Measurements from ENCODE around the gene GRIK2. TPM values are rescaled to one million over a fixed set of nuclear protein-coding genes. Genes with fewer than 3 reads are reported as not detected.

The GRIK2 gene
- total RNA-seq, 2 donors from 2014 or later = 1.00 to 4.5 TPM

DNA sequence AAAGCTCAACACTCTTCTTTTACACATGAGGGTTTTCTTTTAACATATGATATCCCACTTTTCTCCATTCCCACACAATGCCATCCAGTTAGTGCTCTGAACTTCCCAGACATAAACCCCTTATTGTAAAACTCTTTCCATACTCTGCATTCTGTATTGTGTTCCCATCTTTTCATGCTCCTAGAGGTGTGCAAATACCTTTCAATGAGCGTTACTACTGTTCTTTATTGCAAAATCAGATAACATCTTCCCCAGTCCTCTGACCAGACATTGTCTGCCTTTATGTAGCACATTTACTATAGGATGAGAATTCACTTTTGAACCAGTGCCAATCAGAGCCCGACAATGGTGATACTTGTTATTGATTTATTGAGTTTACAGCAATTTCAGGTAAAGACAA lies 296.2 kb downstream of the GRIK2 start:
- Mint-ChIP-seq H3K36me3 (ENCODE audit: low read depth) (no peaks in the 10 kb centered on the region), H3K9me3 (no peaks in the 10 kb centered on the region), H3K4me3 (no peak overlapping the region), H3K27me3 (ENCODE audit: insufficient read depth) (no peaks in the 10 kb centered on the region), H3K27ac (no peak overlapping the region), H3K4me1 (no peaks in the 10 kb centered on the region)
- Histone ChIP-seq H3K9ac (ENCODE audit: extremely low read depth, low read length, poor library complexity, severe bottlenecking) (no peak overlapping the region), H3K27ac (ENCODE audit: low read depth, low read length) (no peak overlapping the region), H3K36me3 (ENCODE audit: control insufficient read depth, insufficient read depth, low read length) (no peaks in the 10 kb centered on the region), H3K4me3 (ENCODE audit: low read length) (no peak overlapping the region), H3K4me1 (ENCODE audit: control insufficient read depth, insufficient read depth, low read length) (no peaks in the 10 kb centered on the region), H3K9me3 (ENCODE audit: control insufficient read depth, low read length) (no peaks in the 10 kb centered on the region), H3K27me3 (ENCODE audit: control insufficient read depth, insufficient read depth, low read length, poor library complexity, severe bottlenecking) (no peaks in the 10 kb centered on the region)
- WGBS, 2 experiments (ENCODE audit: insufficient coverage in 1 of 2, insufficient read length in 1 of 2) = 93 to 100% methylated on average over 1 to 2 of the region's 2 CpGs
- no peak for DNase-seq
- TF ChIP-seq, protein P1, sequence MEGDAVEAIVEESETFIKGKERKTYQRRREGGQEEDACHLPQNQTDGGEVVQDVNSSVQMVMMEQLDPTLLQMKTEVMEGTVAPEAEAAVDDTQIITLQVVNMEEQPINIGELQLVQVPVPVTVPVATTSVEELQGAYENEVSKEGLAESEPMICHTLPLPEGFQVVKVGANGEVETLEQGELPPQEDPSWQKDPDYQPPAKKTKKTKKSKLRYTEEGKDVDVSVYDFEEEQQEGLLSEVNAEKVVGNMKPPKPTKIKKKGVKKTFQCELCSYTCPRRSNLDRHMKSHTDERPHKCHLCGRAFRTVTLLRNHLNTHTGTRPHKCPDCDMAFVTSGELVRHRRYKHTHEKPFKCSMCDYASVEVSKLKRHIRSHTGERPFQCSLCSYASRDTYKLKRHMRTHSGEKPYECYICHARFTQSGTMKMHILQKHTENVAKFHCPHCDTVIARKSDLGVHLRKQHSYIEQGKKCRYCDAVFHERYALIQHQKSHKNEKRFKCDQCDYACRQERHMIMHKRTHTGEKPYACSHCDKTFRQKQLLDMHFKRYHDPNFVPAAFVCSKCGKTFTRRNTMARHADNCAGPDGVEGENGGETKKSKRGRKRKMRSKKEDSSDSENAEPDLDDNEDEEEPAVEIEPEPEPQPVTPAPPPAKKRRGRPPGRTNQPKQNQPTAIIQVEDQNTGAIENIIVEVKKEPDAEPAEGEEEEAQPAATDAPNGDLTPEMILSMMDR (conservative IDR thresholded peaks at IDR 0.05) = no peak

DNA sequence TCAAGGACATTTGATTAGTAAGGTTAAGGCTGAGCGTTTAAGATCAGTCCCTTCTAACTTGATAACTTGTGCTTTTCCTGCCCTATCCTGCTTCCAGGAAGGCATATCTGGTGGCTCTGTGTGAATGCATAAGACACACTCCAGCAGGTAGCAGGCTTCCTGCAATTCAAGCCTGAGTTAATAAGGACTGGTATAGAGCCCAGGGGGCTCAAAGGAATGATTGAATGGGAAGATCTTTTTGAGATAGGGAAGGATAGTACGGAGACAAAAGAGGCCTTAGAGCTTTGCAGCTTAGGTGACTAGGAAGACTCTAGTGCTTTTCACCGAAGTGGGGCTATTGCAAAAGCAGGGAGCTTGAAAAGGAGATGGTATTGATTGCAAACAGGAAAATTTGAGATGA lies 307.1 kb downstream of the GRIK2 start:
- WGBS, 2 experiments (ENCODE audit: insufficient coverage in 1 of 2, insufficient read length in 1 of 2) = 41 to 42% methylated on average over 2 to 3 of the region's 3 CpGs
- no peak overlapping the region for H3K4me3 ChIP-seq (ENCODE audit: low read length)
- Mint-ChIP-seq H3K36me3 (ENCODE audit: low read depth) (no peaks in the 10 kb centered on the region), H3K4me1 (peaks cover 12% of the 10 kb centered on the region), H3K27ac (peak overlapping the region; percentile 33), H3K27me3 (ENCODE audit: insufficient read depth) (no peaks in the 10 kb centered on the region), H3K9me3 (no peaks in the 10 kb centered on the region), H3K4me3 (no peak overlapping the region)
- no peaks in the 10 kb centered on the region for H3K36me3 ChIP-seq (ENCODE audit: control insufficient read depth, insufficient read depth, low read length)
- no peaks in the 10 kb centered on the region for H3K27me3 ChIP-seq (ENCODE audit: control insufficient read depth, insufficient read depth, low read length, poor library complexity, severe bottlenecking)
- peak; percentile 62 for DNase-seq
- H3K9ac ChIP-seq (ENCODE audit: extremely low read depth, low read length, poor library complexity, severe bottlenecking) = no peak overlapping the region
- H3K27ac ChIP-seq (ENCODE audit: low read depth, low read length) = no peak overlapping the region
- H3K4me1 ChIP-seq (ENCODE audit: control insufficient read depth, insufficient read depth, low read length) = peaks cover 8% of the 10 kb centered on the region
- H3K9me3 ChIP-seq (ENCODE audit: control insufficient read depth, low read length) = no peaks in the 10 kb centered on the region
- TF ChIP-seq, protein P1 (conservative IDR thresholded peaks at IDR 0.05) = peak; percentile 10

DNA sequence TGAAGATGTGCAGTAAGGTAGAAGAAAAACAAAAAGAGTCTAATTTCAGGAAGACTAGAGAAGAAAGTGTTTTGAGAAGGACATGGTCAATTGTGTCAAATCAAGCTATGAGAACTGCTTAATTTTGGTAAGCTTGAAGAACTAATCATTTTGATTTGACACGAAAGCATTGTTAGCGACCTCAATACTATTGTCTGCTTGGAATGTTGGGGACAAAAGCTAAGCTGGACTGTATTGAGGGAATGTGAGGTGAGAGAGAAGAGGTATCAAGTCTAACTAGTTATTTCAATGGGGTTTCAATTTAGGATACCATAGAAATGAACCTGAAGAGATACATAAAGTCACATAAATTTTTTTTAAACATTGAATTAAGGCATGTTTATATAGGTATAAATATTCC lies 309.8 kb downstream of the GRIK2 start:
- Histone ChIP-seq H3K4me1 (ENCODE audit: control insufficient read depth, insufficient read depth, low read length) (peaks cover 8% of the 10 kb centered on the region), H3K9ac (ENCODE audit: extremely low read depth, low read length, poor library complexity, severe bottlenecking) (no peak overlapping the region), H3K27ac (ENCODE audit: low read depth, low read length) (no peak overlapping the region), H3K9me3 (ENCODE audit: control insufficient read depth, low read length) (no peaks in the 10 kb centered on the region), H3K4me3 (ENCODE audit: low read length) (no peak overlapping the region), H3K27me3 (ENCODE audit: control insufficient read depth, insufficient read depth, low read length, poor library complexity, severe bottlenecking) (no peaks in the 10 kb centered on the region), H3K36me3 (ENCODE audit: control insufficient read depth, insufficient read depth, low read length) (no peaks in the 10 kb centered on the region)
- no peak overlapping the region for H3K4me3 Mint-ChIP-seq
- WGBS, 2 experiments (ENCODE audit: insufficient coverage in 1 of 2, insufficient read length in 1 of 2) = 95 to 100% methylated on average over 2 of the region's 2 CpGs
- H3K9me3 Mint-ChIP-seq = no peaks in the 10 kb centered on the region
- no peak for DNase-seq
- peaks cover 12% of the 10 kb centered on the region for H3K4me1 Mint-ChIP-seq
- no peaks in the 10 kb centered on the region for H3K36me3 Mint-ChIP-seq (ENCODE audit: low read depth)
- TF ChIP-seq, protein P1 (conservative IDR thresholded peaks at IDR 0.05) = no peak
- no peaks in the 10 kb centered on the region for H3K27me3 Mint-ChIP-seq (ENCODE audit: insufficient read depth)
- H3K27ac Mint-ChIP-seq = no peak overlapping the region

Measured in endodermal cell (in vitro differentiated cells).